Panc1 (cell line): Measurements from ENCODE around the gene PAX7. TPM values are rescaled to one million over a fixed set of nuclear protein-coding genes. Genes with fewer than 3 reads are reported as not detected.
A peak's percentile ranks its signal among the peaks of the same experiment; 100 is the strongest.

ENCODE experiments used
- ATAC-seq: fragments of 200-7000 bp; cut with Tn5 transposase; 2 replicates; pipeline ENCODE4 v1.9.1; 2020; ENCODE audit warnings: mild to moderate bottlenecking, moderate library complexity
- BruUV-seq: library from RNA; stranded (reverse); fragments of 400-500 nt; replicated peaks from 2 replicates; lab custom pipeline; 2021; lab: Mats Ljungman, UMichigan
- CTCF ChIA-PET: fragments of 300-600 bp; sonication (Branson Sonifier 250); formaldehyde crosslinking; loops from one replicate; lab custom pipeline; 2022; ENCODE audit warnings: antibody characterized with exemption; lab: Charles Lee
- POLR2A ChIA-PET: fragments of 300-600 bp; sonication (Branson Sonifier 250); formaldehyde crosslinking; loops from one replicate; lab custom pipeline; 2022; ENCODE audit warnings: antibody characterized with exemption; lab: Charles Lee
- DNase-seq: peaks from one replicate; pipeline ENCODE4 v3.0.0-alpha.2; 2010; ENCODE audit warnings: low read depth, low spot score
- H3K27ac ChIP-seq: 2 replicates; pipeline ENCODE4 v1.5.1; 2011; ENCODE audit warnings: mild to moderate bottlenecking, low read length, inconsistent platforms
- H3K27me3 ChIP-seq: fragments of 200-500 bp; sonication (Bioruptor generic); 2 replicates; pipeline ENCODE4 v1.6.0; 2014; ENCODE audit warnings: low read length, inconsistent platforms; ENCODE audit not compliant: control insufficient read depth, insufficient read depth
- H3K36me3 ChIP-seq: fragments of 200-500 bp; sonication (Bioruptor generic); 2 replicates; pipeline ENCODE4 v1.5.1; 2014; ENCODE audit warnings: inconsistent platforms, mild to moderate bottlenecking, low read length, moderate library complexity; ENCODE audit not compliant: control insufficient read depth, insufficient read depth
- H3K4me1 ChIP-seq: 2 replicates; pipeline ENCODE4 v1.5.1; 2011; ENCODE audit warnings: inconsistent platforms, mild to moderate bottlenecking, low read length, moderate library complexity; ENCODE audit not compliant: control insufficient read depth, insufficient read depth
- H3K4me3 ChIP-seq, 2 experiments: 2 replicates each; pipeline ENCODE4 v1.5.1; 2011 to 2012; ENCODE audit warnings: low read depth in 2 of 2, low read length in 2 of 2, mild to moderate bottlenecking in 2 of 2, inconsistent platforms in 1 of 2, moderate library complexity in 1 of 2
- H3K9me3 ChIP-seq: fragments of 200-500 bp; sonication (Bioruptor generic); 2 replicates; pipeline ENCODE4 v1.5.1; 2014; ENCODE audit warnings: low read depth, mild to moderate bottlenecking, inconsistent platforms, low read length, moderate library complexity; ENCODE audit not compliant: control insufficient read depth, insufficient read depth
- POLR2AphosphoS5 ChIP-seq: IDR thresholded peaks from 2 replicates; pipeline ENCODE4 v1.6.1; 2012; ENCODE audit warnings: mild to moderate bottlenecking, low read depth, low read length, moderate library complexity
- SIN3A ChIP-seq: IDR thresholded peaks from 2 replicates; pipeline ENCODE4 v1.6.1; 2012; ENCODE audit warnings: low read depth, mild to moderate bottlenecking, low read length, moderate library complexity, borderline replicate concordance; ENCODE audit not compliant: insufficient read depth
- TCF7L2 ChIP-seq: IDR thresholded peaks from 2 replicates; pipeline ENCODE4 v1.6.1; 2011; ENCODE audit warnings: mild to moderate bottlenecking, low read depth, low read length, inconsistent platforms
- in situ Hi-C: cut with HindIII; loops from 2 replicates; pipeline ENCODE4 v1.10.0; 2016; ENCODE audit warnings: low sequenced_read_pairs, low pct_unique_long_range_greater_than_20kb
- intact Hi-C: fragments of 100-400 bp; cut with micrococcal nuclease; formaldehyde crosslinking; loops from one replicate; pipeline ENCODE4 v1.10.0; 2022; ENCODE audit not compliant: unreplicated experiment
- total RNA-seq: library from RNA; stranded (reverse); gene quantifications from one replicate; pipeline ENCODE4 v1.2.1, GENCODE V29; 2021; ENCODE audit not compliant: unreplicated experiment
- TF ChIP-seq, protein P1 (sequence below): fragments of 450-650 bp; IDR thresholded peaks from 2 replicates; pipeline ENCODE4 v1.5.1; 2017; ENCODE audit warnings: mild to moderate bottlenecking
- TF ChIP-seq, protein P2 (sequence below), 2 experiments: IDR thresholded peaks; 2 replicates each; pipeline ENCODE4 v1.6.1; 2011 to 2012; ENCODE audit warnings: low read depth in 2 of 2, control low read depth in 1 of 2, low read length in 1 of 2, mild to moderate bottlenecking in 1 of 2, moderate library complexity in 1 of 2; ENCODE audit not compliant: insufficient read depth in 1 of 2

The PAX7 gene
- total RNA-seq, 1 experiment from 2014 or later: not detected

DNA sequence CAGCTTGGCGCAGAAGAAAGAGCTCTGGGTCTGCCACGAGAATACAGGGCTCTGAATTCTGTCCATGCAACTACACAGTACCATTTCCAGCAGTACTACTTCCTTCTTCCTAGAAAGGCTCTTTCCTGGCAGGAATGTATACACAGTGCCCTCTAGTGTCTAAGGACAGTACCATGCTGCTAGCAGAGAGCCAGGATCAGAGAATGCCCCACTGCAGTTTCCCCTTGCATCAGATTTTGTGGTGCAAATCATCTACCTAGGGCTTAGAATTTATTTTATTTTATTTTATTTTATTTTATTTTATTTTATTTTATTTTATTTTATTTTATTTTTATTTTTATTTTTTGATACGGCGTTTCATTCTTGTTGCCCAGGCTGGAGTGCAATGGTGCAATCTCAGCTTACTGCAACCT lies 50.8 kb downstream of the PAX7 start:
- no peaks in the 10 kb centered on the region for H3K27me3 ChIP-seq
- no peaks in the 10 kb centered on the region for H3K9me3 ChIP-seq
- H3K4me3 ChIP-seq: no peak overlapping the region
- no peaks in the 10 kb centered on the region for H3K36me3 ChIP-seq
- no peaks in the 10 kb centered on the region for H3K4me1 ChIP-seq
- in situ Hi-C loops: no loop called here
- CTCF ChIA-PET: interaction anchor here (0.6 to 1.7 kb wide), 7 partner anchors 82 to 336 kb away, joined by 3 to 9 read pairs (median 6); no protein-coding TSS in a partner anchor
- no peak for TF ChIP-seq TCF7L2
- TF ChIP-seq, protein P1, sequence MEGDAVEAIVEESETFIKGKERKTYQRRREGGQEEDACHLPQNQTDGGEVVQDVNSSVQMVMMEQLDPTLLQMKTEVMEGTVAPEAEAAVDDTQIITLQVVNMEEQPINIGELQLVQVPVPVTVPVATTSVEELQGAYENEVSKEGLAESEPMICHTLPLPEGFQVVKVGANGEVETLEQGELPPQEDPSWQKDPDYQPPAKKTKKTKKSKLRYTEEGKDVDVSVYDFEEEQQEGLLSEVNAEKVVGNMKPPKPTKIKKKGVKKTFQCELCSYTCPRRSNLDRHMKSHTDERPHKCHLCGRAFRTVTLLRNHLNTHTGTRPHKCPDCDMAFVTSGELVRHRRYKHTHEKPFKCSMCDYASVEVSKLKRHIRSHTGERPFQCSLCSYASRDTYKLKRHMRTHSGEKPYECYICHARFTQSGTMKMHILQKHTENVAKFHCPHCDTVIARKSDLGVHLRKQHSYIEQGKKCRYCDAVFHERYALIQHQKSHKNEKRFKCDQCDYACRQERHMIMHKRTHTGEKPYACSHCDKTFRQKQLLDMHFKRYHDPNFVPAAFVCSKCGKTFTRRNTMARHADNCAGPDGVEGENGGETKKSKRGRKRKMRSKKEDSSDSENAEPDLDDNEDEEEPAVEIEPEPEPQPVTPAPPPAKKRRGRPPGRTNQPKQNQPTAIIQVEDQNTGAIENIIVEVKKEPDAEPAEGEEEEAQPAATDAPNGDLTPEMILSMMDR: peak; percentile 83
- ATAC-seq (peak; percentile 93), DNase-seq (peak; percentile 41)
- POLR2A ChIA-PET: no interaction called here
- intact Hi-C loops: loop anchor here (2.0 kb wide), 1 partner anchor 85 kb away; no protein-coding TSS in a partner anchor
- no peak overlapping the region for H3K27ac ChIP-seq
- BruUV-seq: no TSS peak

DNA sequence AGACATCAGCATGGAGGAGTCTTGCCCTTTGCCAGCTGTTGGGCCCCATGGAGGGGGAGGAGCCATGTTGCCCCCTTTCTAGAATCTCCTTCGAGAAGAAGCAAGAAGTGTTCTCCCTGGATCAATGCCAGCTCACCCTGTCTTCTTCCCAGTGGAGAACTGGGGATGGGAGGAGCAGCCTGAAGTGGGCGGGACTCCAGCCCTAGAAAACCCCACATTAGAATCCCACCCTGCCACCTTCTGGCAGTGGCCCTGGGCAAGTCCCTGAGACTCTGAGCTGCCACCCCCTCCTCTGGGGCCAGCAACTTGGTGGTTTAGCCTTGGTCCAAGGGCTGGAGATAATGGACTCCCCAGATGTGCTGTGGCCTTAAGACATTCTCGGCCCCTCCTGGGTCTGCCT lies 51.7 kb downstream of the PAX7 start:
- no peak for DNase-seq
- Histone ChIP-seq H3K27ac (no peak overlapping the region), H3K36me3 (no peaks in the 10 kb centered on the region), H3K4me1 (no peaks in the 10 kb centered on the region), H3K9me3 (no peaks in the 10 kb centered on the region), H3K4me3 (no peak overlapping the region), H3K27me3 (no peaks in the 10 kb centered on the region)
- TF ChIP-seq TCF7L2 (no peak), SIN3A (no peak), POLR2AphosphoS5 (no peak)
- TF ChIP-seq, protein P1: no peak
- TF ChIP-seq, protein P2, sequence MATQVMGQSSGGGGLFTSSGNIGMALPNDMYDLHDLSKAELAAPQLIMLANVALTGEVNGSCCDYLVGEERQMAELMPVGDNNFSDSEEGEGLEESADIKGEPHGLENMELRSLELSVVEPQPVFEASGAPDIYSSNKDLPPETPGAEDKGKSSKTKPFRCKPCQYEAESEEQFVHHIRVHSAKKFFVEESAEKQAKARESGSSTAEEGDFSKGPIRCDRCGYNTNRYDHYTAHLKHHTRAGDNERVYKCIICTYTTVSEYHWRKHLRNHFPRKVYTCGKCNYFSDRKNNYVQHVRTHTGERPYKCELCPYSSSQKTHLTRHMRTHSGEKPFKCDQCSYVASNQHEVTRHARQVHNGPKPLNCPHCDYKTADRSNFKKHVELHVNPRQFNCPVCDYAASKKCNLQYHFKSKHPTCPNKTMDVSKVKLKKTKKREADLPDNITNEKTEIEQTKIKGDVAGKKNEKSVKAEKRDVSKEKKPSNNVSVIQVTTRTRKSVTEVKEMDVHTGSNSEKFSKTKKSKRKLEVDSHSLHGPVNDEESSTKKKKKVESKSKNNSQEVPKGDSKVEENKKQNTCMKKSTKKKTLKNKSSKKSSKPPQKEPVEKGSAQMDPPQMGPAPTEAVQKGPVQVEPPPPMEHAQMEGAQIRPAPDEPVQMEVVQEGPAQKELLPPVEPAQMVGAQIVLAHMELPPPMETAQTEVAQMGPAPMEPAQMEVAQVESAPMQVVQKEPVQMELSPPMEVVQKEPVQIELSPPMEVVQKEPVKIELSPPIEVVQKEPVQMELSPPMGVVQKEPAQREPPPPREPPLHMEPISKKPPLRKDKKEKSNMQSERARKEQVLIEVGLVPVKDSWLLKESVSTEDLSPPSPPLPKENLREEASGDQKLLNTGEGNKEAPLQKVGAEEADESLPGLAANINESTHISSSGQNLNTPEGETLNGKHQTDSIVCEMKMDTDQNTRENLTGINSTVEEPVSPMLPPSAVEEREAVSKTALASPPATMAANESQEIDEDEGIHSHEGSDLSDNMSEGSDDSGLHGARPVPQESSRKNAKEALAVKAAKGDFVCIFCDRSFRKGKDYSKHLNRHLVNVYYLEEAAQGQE (IDR thresholded peaks at IDR 0.05; ENCODE audit: insufficient read depth in 1 of 2, low read depth in 2 of 2, low read length in 1 of 2): no peak
- ChIA-PET CTCF (interaction anchor here (0.7 to 1.7 kb wide), 2 partner anchors 82 to 85 kb away, joined by 3 to 9 read pairs; no protein-coding TSS in a partner anchor), POLR2A (no interaction called here)
- intact Hi-C loops: no loop called here
- in situ Hi-C loops: no loop called here
- ATAC-seq: no peak
- no TSS peak for BruUV-seq
